ENCODE data around the gene SLC25A44.

DNA sequence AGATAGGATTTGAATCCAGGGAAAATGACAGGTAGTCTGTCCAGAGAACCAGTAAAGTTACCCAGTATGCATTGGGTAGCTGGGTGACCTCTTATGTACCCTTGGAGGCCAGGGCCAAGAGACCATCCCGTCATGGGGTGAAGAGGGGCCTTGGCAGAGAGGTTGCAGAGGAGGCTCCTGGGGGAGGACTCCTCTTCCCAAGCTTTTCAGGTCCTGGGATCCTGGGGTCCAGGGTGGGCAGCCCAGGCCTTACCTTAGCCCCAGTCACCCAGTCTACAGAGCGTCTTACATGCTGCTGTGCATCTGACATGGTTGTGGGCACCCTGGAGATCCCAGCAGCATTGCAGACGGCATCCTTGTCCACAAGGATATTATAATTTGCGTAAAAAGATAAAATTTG lies 32.9 kb downstream of the SLC25A44 start:
- TF ChIP-seq, protein P1, sequence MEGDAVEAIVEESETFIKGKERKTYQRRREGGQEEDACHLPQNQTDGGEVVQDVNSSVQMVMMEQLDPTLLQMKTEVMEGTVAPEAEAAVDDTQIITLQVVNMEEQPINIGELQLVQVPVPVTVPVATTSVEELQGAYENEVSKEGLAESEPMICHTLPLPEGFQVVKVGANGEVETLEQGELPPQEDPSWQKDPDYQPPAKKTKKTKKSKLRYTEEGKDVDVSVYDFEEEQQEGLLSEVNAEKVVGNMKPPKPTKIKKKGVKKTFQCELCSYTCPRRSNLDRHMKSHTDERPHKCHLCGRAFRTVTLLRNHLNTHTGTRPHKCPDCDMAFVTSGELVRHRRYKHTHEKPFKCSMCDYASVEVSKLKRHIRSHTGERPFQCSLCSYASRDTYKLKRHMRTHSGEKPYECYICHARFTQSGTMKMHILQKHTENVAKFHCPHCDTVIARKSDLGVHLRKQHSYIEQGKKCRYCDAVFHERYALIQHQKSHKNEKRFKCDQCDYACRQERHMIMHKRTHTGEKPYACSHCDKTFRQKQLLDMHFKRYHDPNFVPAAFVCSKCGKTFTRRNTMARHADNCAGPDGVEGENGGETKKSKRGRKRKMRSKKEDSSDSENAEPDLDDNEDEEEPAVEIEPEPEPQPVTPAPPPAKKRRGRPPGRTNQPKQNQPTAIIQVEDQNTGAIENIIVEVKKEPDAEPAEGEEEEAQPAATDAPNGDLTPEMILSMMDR (IDR thresholded peaks at IDR 0.05) = no peak
- no peak for TF ChIP-seq POLR2AphosphoS5 (IDR thresholded peaks at IDR 0.05)
